WI38 (cell line): ENCODE measurements around the gene MCF2L2.
"Not testable (repeated sequence)": the region's sequence is repeated elsewhere in the genome, so short reads cannot be mapped to it uniquely, and the experiment has no call there.

Source experiments
- H3K4me3 ChIP-seq: 2 replicates; pipeline ENCODE4 v1.5.1; 2011; ENCODE audit warnings: low read depth, mild to moderate bottlenecking, control low read depth, low read length
- CTCF ChIP-seq: IDR thresholded peaks from 2 replicates; pipeline ENCODE4 v1.5.1; 2012; ENCODE audit warnings: low read depth, mild to moderate bottlenecking, control low read depth, low read length

The MCF2L2 gene

GRCh38 chr3:183442994-183443393 lies 14.6 kb upstream of the MCF2L2 start:
- no peak for TF ChIP-seq CTCF
- H3K4me3 ChIP-seq, result no peak overlapping the region

- H3K4me3 ChIP-seq, result not testable (repeated sequence)
Measured at GRCh38 chr3:183440521-183440920, 12.1 kb upstream of the MCF2L2 start.

- H3K4me3 ChIP-seq, result no peak overlapping the region
- no peak for TF ChIP-seq CTCF
Measured at GRCh38 chr3:183439515-183439914, 11.1 kb upstream of the MCF2L2 start.

GRCh38 chr3:183438735-183439134 lies 10.3 kb upstream of the MCF2L2 start:
- TF ChIP-seq CTCF, result no peak
- H3K4me3 ChIP-seq, result no peak overlapping the region

- no peak for TF ChIP-seq CTCF
- no peak overlapping the region for H3K4me3 ChIP-seq
Measured at GRCh38 chr3:183437666-183438564, 9.5 kb upstream of the MCF2L2 start.

- TF ChIP-seq CTCF, result no peak
- H3K4me3 ChIP-seq, result no peak overlapping the region
Measured at GRCh38 chr3:183437061-183437460, 8.6 kb upstream of the MCF2L2 start.

- no peak for TF ChIP-seq CTCF
- H3K4me3 ChIP-seq, result no peak overlapping the region
Measured at GRCh38 chr3:183435661-183436060, 7.2 kb upstream of the MCF2L2 start.

GRCh38 chr3:183434992-183435391 lies 6.6 kb upstream of the MCF2L2 start:
- no peak for TF ChIP-seq CTCF
- no peak overlapping the region for H3K4me3 ChIP-seq
